AG09319 (cell line): Measurements from ENCODE around the gene CCDC179.

Experiments used
- DNase-seq: peaks from one replicate; pipeline ENCODE4 v3.0.0-alpha.2; 2010; ENCODE audit warnings: low read depth; ENCODE audit errors: extremely low read depth
- TF ChIP-seq, protein P1 (sequence below): IDR thresholded peaks from 2 replicates; pipeline ENCODE4 v1.5.1; 2011; ENCODE audit warnings: low read depth, mild to moderate bottlenecking, inconsistent platforms, low read length, moderate library complexity

Gene CCDC179

DNA sequence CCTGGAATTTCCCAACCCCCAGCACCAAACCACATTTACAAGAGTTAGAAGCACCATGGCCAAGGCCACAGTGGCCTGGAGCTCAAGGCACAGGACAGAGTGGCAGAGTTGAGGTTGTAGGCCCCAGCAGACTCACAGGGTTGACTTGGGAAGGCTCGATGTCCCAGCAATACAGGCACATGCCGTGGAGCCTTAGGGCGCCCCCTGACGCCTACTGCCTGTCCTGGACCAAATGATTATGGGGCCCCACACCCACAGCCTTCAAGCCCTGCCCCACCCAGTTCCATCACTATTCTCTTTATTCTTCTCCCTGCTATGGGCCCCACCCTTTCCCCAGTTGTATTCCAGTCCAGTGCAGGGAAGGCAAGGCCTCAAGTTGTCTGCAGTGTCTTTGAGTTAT, at the start of gene CCDC179:
CCDC179 (minus strand) TSS at position 234 of the 400 bp plus-strand sequence; CDS start at position 181, 53 bp downstream.
- TF ChIP-seq, protein P1, sequence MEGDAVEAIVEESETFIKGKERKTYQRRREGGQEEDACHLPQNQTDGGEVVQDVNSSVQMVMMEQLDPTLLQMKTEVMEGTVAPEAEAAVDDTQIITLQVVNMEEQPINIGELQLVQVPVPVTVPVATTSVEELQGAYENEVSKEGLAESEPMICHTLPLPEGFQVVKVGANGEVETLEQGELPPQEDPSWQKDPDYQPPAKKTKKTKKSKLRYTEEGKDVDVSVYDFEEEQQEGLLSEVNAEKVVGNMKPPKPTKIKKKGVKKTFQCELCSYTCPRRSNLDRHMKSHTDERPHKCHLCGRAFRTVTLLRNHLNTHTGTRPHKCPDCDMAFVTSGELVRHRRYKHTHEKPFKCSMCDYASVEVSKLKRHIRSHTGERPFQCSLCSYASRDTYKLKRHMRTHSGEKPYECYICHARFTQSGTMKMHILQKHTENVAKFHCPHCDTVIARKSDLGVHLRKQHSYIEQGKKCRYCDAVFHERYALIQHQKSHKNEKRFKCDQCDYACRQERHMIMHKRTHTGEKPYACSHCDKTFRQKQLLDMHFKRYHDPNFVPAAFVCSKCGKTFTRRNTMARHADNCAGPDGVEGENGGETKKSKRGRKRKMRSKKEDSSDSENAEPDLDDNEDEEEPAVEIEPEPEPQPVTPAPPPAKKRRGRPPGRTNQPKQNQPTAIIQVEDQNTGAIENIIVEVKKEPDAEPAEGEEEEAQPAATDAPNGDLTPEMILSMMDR, result no peak
- DNase-seq, result no peak

DNA sequence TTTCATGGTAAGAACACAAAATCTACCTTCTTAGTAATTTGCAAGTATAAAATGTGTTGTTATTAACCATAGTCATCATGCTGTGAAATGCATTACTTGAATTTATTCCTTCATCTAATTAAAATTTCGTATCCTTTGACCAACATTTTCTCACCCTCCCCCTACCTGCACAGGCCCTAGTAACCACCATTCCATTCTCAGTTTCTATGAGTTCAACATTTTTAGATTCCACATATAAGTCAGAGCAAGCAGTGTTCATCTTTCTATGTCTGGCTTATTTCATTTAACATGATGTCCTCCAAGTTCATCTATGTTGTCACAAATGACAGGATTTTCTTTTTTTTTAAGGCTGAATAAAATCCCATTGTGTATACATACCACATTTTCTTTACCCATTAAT, 43.5 kb upstream of the CCDC179 start:
- DNase-seq, result no peak
- TF ChIP-seq, protein P1, result no peak

- no peak for DNase-seq
- TF ChIP-seq, protein P1, result no peak
These were observed 41.3 kb upstream of the CCDC179 start for GRCh38 chr11:22901603-22902002.

- DNase-seq, result no peak
- TF ChIP-seq, protein P1, result no peak
These were observed 40.7 kb upstream of the CCDC179 start for GRCh38 chr11:22900764-22901486.

DNA sequence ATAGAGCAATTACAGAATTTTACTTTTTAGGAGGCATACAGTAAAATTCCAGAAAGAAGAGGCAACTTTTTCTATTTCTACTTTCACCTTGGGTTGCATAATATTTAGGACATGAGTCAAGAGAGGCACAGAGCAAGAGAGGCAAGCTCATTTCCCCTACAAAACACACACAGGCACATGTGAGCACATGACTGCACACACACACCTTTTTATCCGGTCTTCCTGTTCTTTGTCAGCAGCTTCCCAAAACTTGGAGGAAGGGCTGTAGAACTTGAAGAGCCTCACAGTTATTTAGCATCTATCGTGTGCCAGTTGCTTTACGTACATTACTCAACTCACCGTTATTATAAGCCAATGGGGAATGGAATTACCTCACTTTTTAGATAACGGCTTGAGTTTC, 37.8 kb upstream of the CCDC179 start:
- TF ChIP-seq, protein P1, result no peak
- DNase-seq, result no peak

DNA sequence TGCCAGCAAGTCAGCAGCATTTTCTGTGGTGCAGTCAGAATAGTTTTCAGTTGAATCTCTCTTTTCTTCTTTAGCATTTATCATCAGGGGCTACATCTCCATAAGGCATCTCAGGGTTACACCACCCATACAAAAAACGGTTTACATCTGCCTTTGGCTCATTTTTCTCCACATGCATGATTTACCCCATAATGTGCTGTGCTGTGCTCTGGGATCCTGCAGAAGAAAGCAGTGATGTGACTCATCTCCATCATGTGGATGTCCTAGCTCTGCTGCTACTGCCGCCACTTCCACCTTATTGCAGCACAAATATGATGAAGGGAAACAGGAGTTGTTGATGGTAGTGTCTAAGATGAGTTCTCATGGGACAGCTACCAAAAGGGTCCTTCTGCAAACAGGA, 30.0 kb upstream of the CCDC179 start:
- DNase-seq, result no peak
- TF ChIP-seq, protein P1, result no peak

- DNase-seq, result no peak
- TF ChIP-seq, protein P1, result no peak
These were observed 23.9 kb upstream of the CCDC179 start for GRCh38 chr11:22884217-22884616.
